Measurements from ENCODE around the gene RPF1. TPM values are rescaled to one million over a fixed set of nuclear protein-coding genes. Genes with fewer than 3 reads are reported as not detected.

The RPF1 gene
- total and polyA plus RNA-seq, 2 of the 4 experiments (the other 2 are of a cell fraction), result 28.4 to 30.3 TPM

DNA sequence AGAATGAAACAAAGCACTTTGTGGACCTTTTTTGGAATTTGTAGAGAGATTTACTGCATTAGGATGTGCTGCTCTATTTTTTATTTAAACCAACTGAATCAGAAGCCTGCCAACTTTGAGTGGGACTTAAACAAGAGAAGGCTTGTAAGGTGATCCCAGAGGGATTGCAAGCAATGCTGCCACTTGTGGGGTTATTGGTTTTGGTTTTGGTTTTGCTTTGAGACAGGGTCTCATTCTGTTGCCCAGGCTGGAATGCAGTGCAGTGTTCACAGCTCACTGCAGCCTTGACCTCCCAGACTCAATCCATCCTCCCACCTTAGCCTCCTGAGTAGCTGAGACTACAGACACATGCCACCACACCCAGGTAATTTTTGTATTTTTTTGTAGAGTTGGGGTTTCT is 59.5 kb downstream of the RPF1 start:
- Histone ChIP-seq H3K4me2 (ENCODE audit: low read depth, low read length) (no peak overlapping the region), H3K56ac (ENCODE audit: extremely low read depth, insufficient read depth, low read length) (no peak overlapping the region), H3K14ac (replicated peaks; ENCODE audit: low read depth, low read length) (no peak overlapping the region), H3K9me3 (ENCODE audit: control insufficient read depth, insufficient read depth, low read length) (no peaks in the 10 kb centered on the region), H3K79me1 (ENCODE audit: low read depth in 1 of 2, low read length in 2 of 2) (no peaks in the 10 kb centered on the region; a peak in 1 of 4 replicates), H3K4me1 (ENCODE audit: control insufficient read depth, insufficient read depth, low read length) (no peaks in the 10 kb centered on the region), H4K91ac (ENCODE audit: insufficient read depth, low read depth, low read length) (no peak overlapping the region), H3K4me3 (ENCODE audit: insufficient read depth, low read depth, low read length) (no peak overlapping the region), H2BK15ac (ENCODE audit: low read depth, low read length) (no peak overlapping the region), H2BK120ac (ENCODE audit: low read depth, low read length) (no peak overlapping the region), H4K20me1 (ENCODE audit: insufficient read depth, low read length) (no peaks in the 10 kb centered on the region), H3K27ac (ENCODE audit: insufficient read depth, low read length) (no peak overlapping the region), H2BK5ac (ENCODE audit: low read depth, low read length, poor library complexity, severe bottlenecking) (no peak overlapping the region), H3K9me1 (ENCODE audit: insufficient read depth, low read length) (no peaks in the 10 kb centered on the region), H3K18ac (ENCODE audit: low read depth, low read length) (no peak overlapping the region), H2BK20ac (ENCODE audit: low read depth, low read length) (no peak overlapping the region), H4K8ac (ENCODE audit: low read depth in 2 of 2, low read length in 2 of 2) (no peak overlapping the region), H2AK5ac (ENCODE audit: low read depth, low read length) (no peak overlapping the region), H3K23ac (ENCODE audit: low read depth, low read length) (no peak overlapping the region), H2AK9ac (replicated peaks; ENCODE audit: low read depth, low read length, poor library complexity) (no peak overlapping the region), H2AFZ (replicated peaks; ENCODE audit: low read length, poor library complexity) (no peak overlapping the region), H3K4ac (ENCODE audit: low read depth, low read length) (no peak overlapping the region), H4K5ac (ENCODE audit: low read depth, low read length) (no peak overlapping the region), H3K27me3 (ENCODE audit: control insufficient read depth, insufficient read depth, low read length) (no peaks in the 10 kb centered on the region), H3K36me3 (ENCODE audit: control insufficient read depth, insufficient read depth, low read length) (peaks cover 2% of the 10 kb centered on the region; the same call in 1 of the 2 replicates), H3K9ac (ENCODE audit: low read depth, low read length) (no peak overlapping the region)
- dilution Hi-C loops (cut with HindIII; ENCODE audit: low sequenced_read_pairs, unreplicated experiment), result no loop called here
- POLR2A ChIA-PET (ENCODE audit: unreplicated experiment), result no interaction called here
- no peak for ATAC-seq (ENCODE audit: low read depth)
- in situ Hi-C loops (cut with MboI; ENCODE audit: low sequenced_read_pairs), result no loop called here
- intact Hi-C loops (cut with micrococcal nuclease), result no loop called here
- CTCF ChIA-PET, result no interaction called here
- TF ChIP-seq RCOR1 (IDR thresholded peaks at IDR 0.05; ENCODE audit: insufficient replicate concordance, low read length), result no peak
- TF ChIP-seq POLR2A (IDR thresholded peaks at IDR 0.05; ENCODE audit: low read depth, low read length), result no peak
- no peak for TF ChIP-seq FOS (IDR thresholded peaks at IDR 0.05; ENCODE audit: low read depth, low read length)
- no peak for TF ChIP-seq MXI1 (IDR thresholded peaks at IDR 0.05; ENCODE audit: borderline replicate concordance, low read depth, low read length)
- TF ChIP-seq CEBPB (IDR thresholded peaks at IDR 0.05; ENCODE audit: low read depth, low read length), result no peak
- no peak for TF ChIP-seq RFX5 (IDR thresholded peaks at IDR 0.05; ENCODE audit: low read depth, low read length)
- TF ChIP-seq CHD1 (IDR thresholded peaks at IDR 0.05; ENCODE audit: low read depth, low read length), result no peak
- no peak for DNase-seq
- BruUV-seq (replicated peaks), result no TSS peak

All from IMR-90 (cell line).